IgD-negative memory B cell (primary cell): ENCODE data around the gene NOB1. TPM values are rescaled to one million over a fixed set of nuclear protein-coding genes. Genes with fewer than 3 reads are reported as not detected.
"Not testable (repeated sequence)": the region's sequence is repeated elsewhere in the genome, so short reads cannot be mapped to it uniquely, and the experiment has no call there.

ENCODE experiments used
- H3K27ac Mint-ChIP-seq, 3 donors: one replicate each; pipeline ENCODE4 v1.8.0; 2020 to 2022; ENCODE audit warnings: mild to moderate bottlenecking in 3 of 3, mixed read lengths in 3 of 3, moderate library complexity in 1 of 3
- H3K27me3 Mint-ChIP-seq: one replicate; pipeline ENCODE4 v1.8.0; 2021; ENCODE audit warnings: mixed read lengths
- H3K36me3 Mint-ChIP-seq: one replicate; pipeline ENCODE4 v1.8.0; 2020; ENCODE audit warnings: mild to moderate bottlenecking, mixed read lengths
- H3K4me1 Mint-ChIP-seq, 3 donors: one replicate each; pipeline ENCODE4 v1.8.0; 2020 to 2022; ENCODE audit warnings: mixed read lengths in 3 of 3, mild to moderate bottlenecking in 1 of 3
- H3K4me3 Mint-ChIP-seq, 4 donors: one replicate each; pipeline ENCODE4 v1.8.0; 2020 to 2022; ENCODE audit warnings: mild to moderate bottlenecking in 4 of 4, mixed read lengths in 4 of 4, moderate library complexity in 3 of 4
- H3K9me3 Mint-ChIP-seq, 3 donors: one replicate each; pipeline ENCODE4 v1.8.0; 2020 to 2021; ENCODE audit warnings: mixed read lengths in 3 of 3, mild to moderate bottlenecking in 1 of 3
- polyA plus RNA-seq: library from polyadenylated mRNA; unstranded; fragments of 300-500 nt; fragmentation: Illumina TruSeq; gene quantifications from one replicate; pipeline ENCODE4 v1.2.3, GENCODE V29; 2021

Gene NOB1
- 59.2 TPM for polyA plus RNA-seq

GRCh38 chr16:69754469-69755310, at the start of gene NOB1:
Gene NOB1, minus strand, starts transcription at chr16:69754926. Its CDS starts 16 bp downstream, at chr16:69754910.
- no peaks in the 10 kb centered on the region for H3K9me3 Mint-ChIP-seq
- peaks cover 15 to 19% (median 19%) of the 10 kb centered on the region in 3 donors for H3K4me1 Mint-ChIP-seq
- H3K27ac Mint-ChIP-seq = peak within 1 kb of the TSS; percentile 92 to 98 (median 98)
- H3K4me3 Mint-ChIP-seq = peak within 1 kb of the TSS; percentile 97 to 100 (median 100)
- peaks cover 2% of the 10 kb centered on the region for H3K36me3 Mint-ChIP-seq
- peaks cover 4% of the 10 kb centered on the region for H3K27me3 Mint-ChIP-seq

DNA sequence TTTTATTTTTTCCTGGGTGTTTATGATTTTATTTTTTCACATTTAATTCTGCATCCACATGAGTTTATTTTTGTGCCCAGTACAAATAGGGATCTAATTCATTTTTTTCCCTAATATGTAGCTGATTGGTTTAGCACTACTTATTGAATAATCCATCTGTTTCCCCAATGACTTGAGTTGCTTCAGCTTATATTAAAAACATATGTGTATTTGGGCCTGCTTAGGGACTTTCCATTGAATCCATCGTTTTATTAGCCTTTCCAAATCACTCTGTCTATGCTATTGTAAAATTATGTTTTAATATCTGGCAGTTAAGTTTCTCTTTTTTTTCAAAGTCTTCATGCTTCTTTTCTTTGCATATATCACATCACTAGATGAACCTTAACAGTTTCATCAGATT, 49.6 kb upstream of the NOB1 start:
- no peaks in the 10 kb centered on the region for H3K27me3 Mint-ChIP-seq
- peaks cover 1 to 3% (median 2%) of the 10 kb centered on the region in 3 donors for H3K4me1 Mint-ChIP-seq
- H3K27ac Mint-ChIP-seq = no peak overlapping the region
- no peaks in the 10 kb centered on the region for H3K9me3 Mint-ChIP-seq
- peaks cover 4% of the 10 kb centered on the region for H3K36me3 Mint-ChIP-seq
- no peak overlapping the region for H3K4me3 Mint-ChIP-seq

- peaks cover 8 to 15% (median 11%) of the 10 kb centered on the region in 3 donors for H3K4me1 Mint-ChIP-seq
- peaks cover under 1% of the 10 kb centered on the region for H3K27me3 Mint-ChIP-seq
- no peak overlapping the region for H3K4me3 Mint-ChIP-seq
- H3K27ac Mint-ChIP-seq = no peak overlapping the region
- no peaks in the 10 kb centered on the region for H3K9me3 Mint-ChIP-seq
- H3K36me3 Mint-ChIP-seq = no peaks in the 10 kb centered on the region
Observed at GRCh38 chr16:69799611-69800031, 44.9 kb upstream of the NOB1 start.

DNA sequence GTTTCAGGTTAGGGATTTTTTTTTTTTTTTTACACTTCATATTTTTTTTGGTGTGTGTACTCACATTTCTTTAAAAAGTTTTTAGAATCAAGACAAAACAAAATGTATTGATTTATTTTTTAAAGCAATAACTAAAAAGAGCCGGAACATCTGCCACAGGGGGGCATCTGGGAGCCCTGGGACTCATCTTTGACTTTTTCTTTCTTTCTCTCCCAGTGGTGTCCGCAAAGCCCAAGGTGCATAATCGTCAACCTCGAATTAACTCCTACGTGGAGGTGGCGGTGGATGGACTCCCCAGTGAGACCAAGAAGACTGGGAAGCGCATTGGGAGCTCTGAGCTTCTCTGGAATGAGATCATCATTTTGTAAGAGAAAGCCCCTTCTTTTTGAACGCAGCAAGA, 43.7 kb upstream of the NOB1 start:
- H3K27ac Mint-ChIP-seq = no peak overlapping the region
- H3K4me3 Mint-ChIP-seq = no peak overlapping the region
- peaks cover 9 to 16% (median 13%) of the 10 kb centered on the region in 3 donors for H3K4me1 Mint-ChIP-seq
- H3K9me3 Mint-ChIP-seq = no peaks in the 10 kb centered on the region
- peaks cover 1% of the 10 kb centered on the region for H3K27me3 Mint-ChIP-seq
- no peaks in the 10 kb centered on the region for H3K36me3 Mint-ChIP-seq

- Mint-ChIP-seq H3K27ac (peak overlapping the region in 1 of 3 donors; percentile 6), H3K4me1 (peaks cover 6 to 19% (median 14%) of the 10 kb centered on the region in 3 donors), H3K4me3 (peak overlapping the region in 1 of 4 donors; percentile 3), H3K36me3 (no peaks in the 10 kb centered on the region), H3K27me3 (peaks cover 1% of the 10 kb centered on the region), H3K9me3 (no peaks in the 10 kb centered on the region)
Observed at GRCh38 chr16:69796285-69797118, 41.8 kb upstream of the NOB1 start.

DNA sequence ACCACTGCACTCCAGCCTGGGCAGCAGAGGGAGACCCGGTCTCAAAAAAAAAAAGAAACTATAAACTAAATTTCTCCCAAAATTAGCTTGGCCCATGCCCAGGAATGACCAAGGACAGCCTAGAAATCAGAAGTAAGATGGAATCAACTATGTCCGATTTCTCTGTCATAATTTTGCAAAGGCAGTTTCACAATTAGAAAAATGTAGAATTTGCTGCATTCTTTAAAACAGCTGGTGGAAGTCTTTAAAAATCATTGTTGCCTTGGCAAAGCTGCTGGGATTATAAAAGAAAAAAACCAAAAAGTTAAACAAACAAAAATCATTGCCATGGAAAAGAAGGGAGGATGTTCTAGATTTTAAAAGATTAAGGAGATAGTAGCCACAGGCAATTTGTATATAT, 39.8 kb upstream of the NOB1 start:
- peak overlapping the region in 1 of 4 donors; percentile 37 for H3K4me3 Mint-ChIP-seq
- H3K36me3 Mint-ChIP-seq = no peaks in the 10 kb centered on the region
- peak overlapping the region in 2 of 3 donors; percentile 5 to 14 for H3K27ac Mint-ChIP-seq
- H3K4me1 Mint-ChIP-seq = peaks cover 6 to 19% (median 14%) of the 10 kb centered on the region in 3 donors
- H3K9me3 Mint-ChIP-seq = no peaks in the 10 kb centered on the region
- peaks cover 1% of the 10 kb centered on the region for H3K27me3 Mint-ChIP-seq

DNA sequence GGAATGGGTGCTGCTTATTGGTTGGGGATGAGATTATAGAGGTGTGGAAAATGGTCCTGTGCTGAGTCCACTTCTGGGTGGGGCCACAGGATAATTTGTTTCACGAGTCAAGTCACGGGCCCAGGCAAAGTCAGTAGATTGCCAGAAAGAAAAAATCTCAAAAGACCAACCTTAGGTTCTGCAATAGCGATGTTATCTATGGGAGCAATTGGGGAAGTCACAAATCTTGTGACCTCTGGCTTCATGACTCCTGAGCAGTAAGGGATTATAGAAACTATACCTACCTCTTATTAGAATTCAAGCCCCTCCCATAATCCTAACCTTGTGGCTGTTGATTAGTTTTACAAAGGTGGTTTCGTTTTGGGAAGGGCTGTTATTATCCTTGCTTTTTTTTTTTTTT, 38.8 kb upstream of the NOB1 start:
- H3K4me1 Mint-ChIP-seq = peaks cover 6 to 19% (median 14%) of the 10 kb centered on the region in 3 donors
- peaks cover 1% of the 10 kb centered on the region for H3K27me3 Mint-ChIP-seq
- no peak overlapping the region for H3K4me3 Mint-ChIP-seq
- no peaks in the 10 kb centered on the region for H3K36me3 Mint-ChIP-seq
- H3K27ac Mint-ChIP-seq = no peak overlapping the region
- no peaks in the 10 kb centered on the region for H3K9me3 Mint-ChIP-seq

DNA sequence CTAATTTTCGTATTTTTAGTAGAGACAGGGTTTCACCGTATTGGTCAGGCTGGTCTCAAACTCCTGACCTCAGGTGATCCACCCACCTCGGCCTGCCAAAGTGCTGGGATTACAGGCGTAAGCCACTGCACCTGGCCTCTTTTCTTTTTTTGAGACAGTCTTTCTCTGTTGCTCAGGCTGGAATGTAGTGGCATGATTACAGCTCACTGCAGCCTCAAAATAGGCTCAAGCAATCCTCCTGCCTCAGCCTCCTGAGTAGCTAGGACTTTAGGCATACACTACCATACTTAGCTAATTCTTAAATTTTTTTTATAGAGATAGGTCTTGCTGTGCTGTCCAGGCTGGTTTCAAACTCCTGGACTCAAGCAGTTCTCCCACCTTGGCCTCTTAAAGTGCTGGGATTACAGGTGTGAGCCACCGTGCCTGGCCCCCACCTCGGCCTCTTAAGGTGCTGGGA, 36.7 kb upstream of the NOB1 start:
- H3K27ac Mint-ChIP-seq, H3K36me3 Mint-ChIP-seq, H3K27me3 Mint-ChIP-seq, H3K9me3 Mint-ChIP-seq, H3K4me3 Mint-ChIP-seq: not testable (repeated sequence)
- peaks cover 6 to 16% (median 10%) of the 10 kb centered on the region in 3 donors for H3K4me1 Mint-ChIP-seq

GRCh38 chr16:69787883-69788282, 33.2 kb upstream of the NOB1 start:
- Mint-ChIP-seq H3K27ac (no peak overlapping the region), H3K9me3 (no peaks in the 10 kb centered on the region), H3K36me3 (peaks cover 4% of the 10 kb centered on the region), H3K27me3 (no peaks in the 10 kb centered on the region), H3K4me1 (no peaks in the 10 kb centered on the region), H3K4me3 (no peak overlapping the region)

GRCh38 chr16:69784586-69784985, 29.9 kb upstream of the NOB1 start:
- H3K9me3 Mint-ChIP-seq = no peaks in the 10 kb centered on the region

DNA sequence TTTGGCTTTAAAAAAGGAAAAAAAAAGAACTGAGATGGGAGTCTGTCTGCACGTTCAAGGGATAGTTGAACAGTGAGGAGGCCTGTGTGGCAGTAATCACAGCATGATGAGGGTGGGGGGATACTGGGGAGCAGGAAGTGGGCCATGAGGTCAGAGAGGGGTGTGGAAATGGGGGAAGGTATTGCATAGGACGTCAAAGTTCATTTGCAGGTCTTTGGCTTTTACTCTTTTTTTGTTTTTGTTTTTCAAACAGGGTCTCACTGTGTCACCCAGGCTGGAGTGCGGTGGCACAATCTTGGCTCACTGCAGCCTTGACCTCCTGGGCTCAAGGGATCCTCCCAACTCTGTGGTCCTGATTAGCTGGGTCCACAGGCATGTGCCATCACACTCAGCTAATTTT, 26.4 kb upstream of the NOB1 start:
- H3K4me3 Mint-ChIP-seq = no peak overlapping the region

More at GRCh38 chr16:69784586-69784985, 29.9 kb upstream of the NOB1 start:
- H3K27ac Mint-ChIP-seq = no peak overlapping the region
- H3K27me3 Mint-ChIP-seq = no peaks in the 10 kb centered on the region
- H3K36me3 Mint-ChIP-seq = peaks cover 6% of the 10 kb centered on the region
- no peak overlapping the region for H3K4me3 Mint-ChIP-seq
- peaks cover 0 to 3% (median 2%) of the 10 kb centered on the region in 3 donors for H3K4me1 Mint-ChIP-seq

GRCh38 chr16:69779724-69780123, 25.0 kb upstream of the NOB1 start:
- Mint-ChIP-seq H3K27me3 (no peaks in the 10 kb centered on the region), H3K27ac (no peak overlapping the region), H3K4me3 (no peak overlapping the region), H3K9me3 (peaks cover 0 to 11% (median 2%) of the 10 kb centered on the region in 3 donors), H3K36me3 (peaks cover 11% of the 10 kb centered on the region), H3K4me1 (peaks cover 2 to 8% (median 3%) of the 10 kb centered on the region in 3 donors)

More for the DNA sequence above, 26.4 kb upstream of the NOB1 start:
- no peaks in the 10 kb centered on the region for H3K9me3 Mint-ChIP-seq
- peak overlapping the region in 1 of 3 donors; percentile 70 for H3K27ac Mint-ChIP-seq
- H3K27me3 Mint-ChIP-seq = no peaks in the 10 kb centered on the region
- peaks cover 7% of the 10 kb centered on the region for H3K36me3 Mint-ChIP-seq
- peaks cover 0 to 3% (median 2%) of the 10 kb centered on the region in 3 donors for H3K4me1 Mint-ChIP-seq

DNA sequence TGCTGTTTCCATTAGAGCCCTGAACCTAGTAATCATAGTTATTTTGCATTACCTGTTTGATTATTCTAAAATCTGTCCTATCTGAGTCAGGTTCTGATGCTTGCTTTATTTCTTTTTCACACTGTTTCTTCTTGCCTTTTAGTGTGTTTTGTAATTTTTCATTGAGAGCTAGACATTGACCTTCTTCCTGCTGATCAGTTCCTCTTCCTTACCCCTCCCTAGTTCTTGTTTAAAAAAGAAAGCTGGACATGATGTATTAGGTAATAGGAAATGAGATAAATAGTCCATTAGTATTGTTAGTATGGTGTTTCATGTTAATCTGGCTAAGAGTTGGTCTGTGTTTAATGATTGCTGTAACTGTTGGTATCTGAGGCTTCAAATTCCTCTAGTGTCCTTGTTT, 20.8 kb upstream of the NOB1 start:
- peak overlapping the region in 1 of 3 donors; percentile 58 for H3K27ac Mint-ChIP-seq
- H3K36me3 Mint-ChIP-seq = peaks cover 7% of the 10 kb centered on the region
- peak overlapping the region in 2 of 4 donors; percentile 8 to 15 for H3K4me3 Mint-ChIP-seq
- no peaks in the 10 kb centered on the region for H3K27me3 Mint-ChIP-seq
- peaks cover 25 to 38% (median 26%) of the 10 kb centered on the region in 3 donors for H3K4me1 Mint-ChIP-seq
- peaks cover 0 to 11% (median 2%) of the 10 kb centered on the region in 3 donors for H3K9me3 Mint-ChIP-seq

GRCh38 chr16:69773260-69773947, 18.7 kb upstream of the NOB1 start:
- Mint-ChIP-seq H3K9me3 (peaks cover 0 to 11% (median 2%) of the 10 kb centered on the region in 3 donors), H3K4me1 (peaks cover 34 to 51% (median 36%) of the 10 kb centered on the region in 3 donors), H3K27ac (peak overlapping the region in 2 of 3 donors; percentile 78 to 87), H3K4me3 (peak overlapping the region in 3 of 4 donors; percentile 19 to 91 (median 74)), H3K27me3 (no peaks in the 10 kb centered on the region), H3K36me3 (peaks cover 5% of the 10 kb centered on the region)
